Retinal pigment epithelial cell (primary cell): ENCODE results near the gene SORCS2.

Source experiments
- DNase-seq: peaks from one replicate; pipeline ENCODE4 v3.0.0-alpha.2; 2010; ENCODE audit warnings: low read depth
- H3K4me3 ChIP-seq: 2 replicates; pipeline ENCODE4 v1.5.1; 2011; ENCODE audit warnings: mild to moderate bottlenecking, low read length, control low read depth, moderate library complexity
- CTCF ChIP-seq: conservative IDR thresholded peaks from 2 replicates; pipeline ENCODE4 v1.5.1; 2011; ENCODE audit warnings: low read depth, low read length, control low read depth, inconsistent platforms

Gene SORCS2

GRCh38 chr4:7315286-7315685, 122.9 kb downstream of the SORCS2 start:
- no peak for TF ChIP-seq CTCF
- DNase-seq = no peak

GRCh38 chr4:7315935-7316334, 123.6 kb downstream of the SORCS2 start:
- no peak for DNase-seq
- no peak for TF ChIP-seq CTCF
- H3K4me3 ChIP-seq = no peak overlapping the region

More at GRCh38 chr4:7315286-7315685, 122.9 kb downstream of the SORCS2 start:
- no peak overlapping the region for H3K4me3 ChIP-seq

GRCh38 chr4:7319024-7319423, 126.7 kb downstream of the SORCS2 start:
- TF ChIP-seq CTCF = no peak
- no peak for DNase-seq
- no peak overlapping the region for H3K4me3 ChIP-seq

GRCh38 chr4:7320206-7320797, 128.0 kb downstream of the SORCS2 start:
- H3K4me3 ChIP-seq = no peak overlapping the region
- no peak for TF ChIP-seq CTCF
- DNase-seq = no peak

GRCh38 chr4:7322166-7322991, 130.0 kb downstream of the SORCS2 start:
- no peak for TF ChIP-seq CTCF
- no peak for DNase-seq
- no peak overlapping the region for H3K4me3 ChIP-seq

GRCh38 chr4:7323461-7323871, 131.1 kb downstream of the SORCS2 start:
- no peak for TF ChIP-seq CTCF
- H3K4me3 ChIP-seq = no peak overlapping the region
- no peak for DNase-seq
